OCI-LY7 (cell line): Measurements from ENCODE around the gene KLK15. TPM values are rescaled to one million over a fixed set of nuclear protein-coding genes. Genes with fewer than 3 reads are reported as not detected.

ENCODE experiments used
- BruUV-seq: library from RNA; stranded (reverse); fragments of 400-500 nt; replicated peaks from 2 replicates; lab custom pipeline; 2021; lab: Mats Ljungman, UMichigan
- CTCF ChIA-PET: fragments of 300-600 bp; sonication (Branson Sonifier 250); formaldehyde crosslinking; loops from one replicate; lab custom pipeline; 2022; ENCODE audit warnings: antibody characterized with exemption; ENCODE audit not compliant: unreplicated experiment; lab: Charles Lee
- POLR2A ChIA-PET: fragments of 300-600 bp; sonication (Branson Sonifier 250); formaldehyde crosslinking; loops from one replicate; lab custom pipeline; 2022; ENCODE audit warnings: antibody characterized with exemption; lab: Charles Lee
- DNase-seq: peaks from one replicate; pipeline ENCODE4 v3.0.0-alpha.2; 2015; ENCODE audit warnings: low spot score
- H2AFZ ChIP-seq: fragments of 200-600 bp; sonication (generic), shearing (Covaris generic); 2 replicates; pipeline ENCODE4 v1.6.1; 2014; ENCODE audit warnings: mild to moderate bottlenecking, antibody characterized with exemption, low read length, moderate library complexity
- H3K27ac ChIP-seq: fragments of 200-600 bp; sonication (generic); 2 replicates; pipeline ENCODE4 v1.5.1; 2014; ENCODE audit warnings: mixed run types, low read depth, mild to moderate bottlenecking, moderate library complexity, low read length, inconsistent platforms; ENCODE audit not compliant: poor library complexity, severe bottlenecking
- H3K36me3 ChIP-seq: fragments of 200-600 bp; sonication (generic); 2 replicates; pipeline ENCODE4 v1.6.1; 2014; ENCODE audit warnings: mild to moderate bottlenecking, antibody characterized with exemption, low read length, moderate library complexity, mixed read lengths; ENCODE audit not compliant: insufficient read depth
- H3K4me1 ChIP-seq: fragments of 200-600 bp; sonication (generic); 2 replicates; pipeline ENCODE4 v1.5.1; 2014; ENCODE audit warnings: mild to moderate bottlenecking, low read length; ENCODE audit not compliant: insufficient read depth, poor library complexity, severe bottlenecking
- H3K4me2 ChIP-seq: fragments of 200-600 bp; sonication (generic); 2 replicates; pipeline ENCODE4 v1.6.1; 2014; ENCODE audit warnings: mild to moderate bottlenecking, low read length
- H3K4me3 ChIP-seq: fragments of 200-600 bp; sonication (generic); 2 replicates; pipeline ENCODE4 v1.5.1; 2014; ENCODE audit warnings: mild to moderate bottlenecking, low read depth, low read length; ENCODE audit not compliant: poor library complexity, severe bottlenecking
- H3K79me2 ChIP-seq: fragments of 200-600 bp; sonication (generic); 2 replicates; pipeline ENCODE4 v1.6.1; 2016; ENCODE audit warnings: low read depth, mild to moderate bottlenecking, low read length, moderate library complexity, mixed read lengths; ENCODE audit not compliant: insufficient read depth
- H3K9me2 ChIP-seq: fragments of 200-600 bp; sonication (generic); 2 replicates; pipeline ENCODE4 v1.6.1; 2016; ENCODE audit warnings: mild to moderate bottlenecking, low read length, mixed read lengths; ENCODE audit not compliant: insufficient read depth
- H3K9me3 ChIP-seq: fragments of 200-600 bp; sonication (generic); 2 replicates; pipeline ENCODE4 v1.6.1; 2014; ENCODE audit warnings: mild to moderate bottlenecking, mixed run types, low read length, mixed read lengths
- H4K20me1 ChIP-seq: fragments of 200-600 bp; sonication (generic); 2 replicates; pipeline ENCODE4 v1.6.1; 2014; ENCODE audit warnings: mild to moderate bottlenecking, antibody characterized with exemption, low read length, moderate library complexity, mixed read lengths; ENCODE audit not compliant: insufficient read depth
- CTCF ChIP-seq: fragments of 200-600 bp; sonication (generic); conservative IDR thresholded peaks from 2 replicates; pipeline ENCODE4 v1.5.1; 2014; ENCODE audit warnings: mild to moderate bottlenecking, antibody characterized with exemption, low read length, moderate library complexity, mixed read lengths
- EZH2phosphoT487 ChIP-seq: fragments of 200-600 bp; sonication (generic); IDR thresholded peaks from 2 replicates; pipeline ENCODE4 v1.6.1; 2018; ENCODE audit warnings: low read depth, borderline replicate concordance, mild to moderate bottlenecking, mixed run types, antibody characterized with exemption, low read length, moderate library complexity, mixed read lengths
- intact Hi-C: fragments of 100-400 bp; cut with micrococcal nuclease; formaldehyde crosslinking; loops from one replicate; pipeline ENCODE4 v1.10.0; 2022; ENCODE audit not compliant: unreplicated experiment
- total RNA-seq, 2 experiments: library from RNA; depleted of rRNA in 1 of 2; stranded (reverse); fragments of >200 nt in 1 of 2; shearing (Covaris generic) in 1 of 2; gene quantifications; 2 replicates each; pipeline ENCODE4 v1.2.3, GENCODE V29; 2014 to 2022

The KLK15 gene
- total RNA-seq, 2 experiments from 2014 or later, result not detected

GRCh38 chr19:50792272-50793250 is 40.8 kb downstream of the KLK15 start:
- ChIA-PET POLR2A (interaction anchor here (1.2 kb wide), 1 partner anchor 79 kb away, joined by 3 read pairs; no protein-coding TSS in a partner anchor), CTCF (no interaction called here)
- Histone ChIP-seq H2AFZ (no peak overlapping the region), H3K4me2 (no peak overlapping the region), H3K27ac (no peak overlapping the region), H3K36me3 (peaks cover 26% of the 10 kb centered on the region), H3K4me3 (no peak overlapping the region), H3K79me2 (no peaks in the 10 kb centered on the region), H3K9me2 (no peaks in the 10 kb centered on the region), H3K9me3 (no peaks in the 10 kb centered on the region), H3K4me1 (peaks cover 8% of the 10 kb centered on the region), H4K20me1 (0 out of 2 replicates have a peak, but pooled peaks cover 6% of the 10 kb centered on the region)
- DNase-seq, result no peak
- intact Hi-C loops, result no loop called here
- no TSS peak for BruUV-seq
- no peak for TF ChIP-seq CTCF
- TF ChIP-seq EZH2phosphoT487, result no peak

- no TSS peak for BruUV-seq
- H3K4me3 ChIP-seq, result no peak overlapping the region
Observed at GRCh38 chr19:50791594-50792271, 41.6 kb downstream of the KLK15 start.

GRCh38 chr19:50790922-50791467 is 42.4 kb downstream of the KLK15 start:
- CTCF ChIA-PET, result no interaction called here
- Histone ChIP-seq H3K79me2 (no peaks in the 10 kb centered on the region), H2AFZ (no peak overlapping the region), H3K27ac (no peak overlapping the region), H3K4me3 (no peak overlapping the region), H4K20me1 (no peaks in the 10 kb centered on the region), H3K4me1 (peaks cover 8% of the 10 kb centered on the region), H3K9me3 (no peaks in the 10 kb centered on the region), H3K36me3 (peaks cover 11% of the 10 kb centered on the region), H3K9me2 (no peaks in the 10 kb centered on the region), H3K4me2 (no peak overlapping the region)
- intact Hi-C loops, result no loop called here
- no TSS peak for BruUV-seq
- TF ChIP-seq CTCF, result no peak
- TF ChIP-seq EZH2phosphoT487, result no peak
- POLR2A ChIA-PET, result no interaction called here
- no peak for DNase-seq

More at GRCh38 chr19:50791594-50792271, 41.6 kb downstream of the KLK15 start:
- no peaks in the 10 kb centered on the region for H3K79me2 ChIP-seq
- intact Hi-C loops, result no loop called here
- no peak for TF ChIP-seq EZH2phosphoT487
- H4K20me1 ChIP-seq, result 0 out of 2 replicates have a peak, but pooled peaks cover under 1% of the 10 kb centered on the region
- peaks cover 18% of the 10 kb centered on the region for H3K36me3 ChIP-seq
- no peaks in the 10 kb centered on the region for H3K9me2 ChIP-seq
- no peak for DNase-seq
- H2AFZ ChIP-seq, result no peak overlapping the region
- H3K27ac ChIP-seq, result no peak overlapping the region
- ChIA-PET POLR2A (interaction anchor here (1.2 kb wide), 1 partner anchor 78 kb away, joined by 3 read pairs; no protein-coding TSS in a partner anchor), CTCF (no interaction called here)
- peaks cover 8% of the 10 kb centered on the region for H3K4me1 ChIP-seq
- no peaks in the 10 kb centered on the region for H3K9me3 ChIP-seq
- no peak overlapping the region for H3K4me2 ChIP-seq
